ENCODE data around the gene COBL.

COBL gene

DNA sequence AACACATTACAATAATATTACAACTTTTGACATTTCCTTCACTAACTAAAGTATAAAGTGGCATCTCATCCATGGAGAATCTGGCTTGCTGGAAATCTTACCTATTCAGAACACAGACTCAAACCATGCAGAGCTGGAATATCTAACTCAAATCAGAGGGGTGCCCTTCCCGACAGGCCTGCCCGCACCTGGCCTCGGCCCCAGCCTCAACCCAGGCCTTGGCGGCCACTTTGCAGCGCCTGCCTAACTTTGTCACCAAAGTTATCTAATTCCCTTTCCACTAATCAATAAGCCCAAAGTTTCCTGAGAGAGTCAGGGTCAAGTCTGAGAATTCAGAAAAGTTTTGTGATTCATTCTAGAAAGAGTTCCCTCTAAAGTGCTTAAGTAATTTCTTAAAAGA is 212.9 kb downstream of the COBL start:
- no peak overlapping the region for H3K27ac ChIP-seq

DNA sequence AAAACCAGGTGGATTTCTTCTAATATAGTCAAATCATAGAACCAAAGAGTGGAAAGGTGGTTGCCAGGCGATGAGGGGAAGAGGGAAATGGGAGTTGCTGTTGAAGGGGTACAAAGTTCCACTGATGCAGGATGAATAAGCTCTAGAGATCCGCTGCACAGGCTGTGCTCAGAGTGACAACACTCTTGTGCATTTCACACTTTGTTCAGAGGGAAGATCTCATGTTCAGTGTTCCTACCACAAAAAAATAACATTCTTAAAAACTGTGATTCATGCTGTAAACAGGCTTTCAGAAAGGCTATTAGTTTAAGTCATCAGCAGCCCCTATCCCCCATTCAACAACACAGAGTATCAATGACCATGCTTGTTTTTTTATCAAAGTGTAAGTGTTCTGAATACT is 213.8 kb downstream of the COBL start:
- Histone ChIP-seq H3K4me3 (no peak overlapping the region), H3K27ac (no peak overlapping the region)

More for the DNA sequence above, 212.9 kb downstream of the COBL start:
- H3K4me3 ChIP-seq, result no peak overlapping the region

DNA sequence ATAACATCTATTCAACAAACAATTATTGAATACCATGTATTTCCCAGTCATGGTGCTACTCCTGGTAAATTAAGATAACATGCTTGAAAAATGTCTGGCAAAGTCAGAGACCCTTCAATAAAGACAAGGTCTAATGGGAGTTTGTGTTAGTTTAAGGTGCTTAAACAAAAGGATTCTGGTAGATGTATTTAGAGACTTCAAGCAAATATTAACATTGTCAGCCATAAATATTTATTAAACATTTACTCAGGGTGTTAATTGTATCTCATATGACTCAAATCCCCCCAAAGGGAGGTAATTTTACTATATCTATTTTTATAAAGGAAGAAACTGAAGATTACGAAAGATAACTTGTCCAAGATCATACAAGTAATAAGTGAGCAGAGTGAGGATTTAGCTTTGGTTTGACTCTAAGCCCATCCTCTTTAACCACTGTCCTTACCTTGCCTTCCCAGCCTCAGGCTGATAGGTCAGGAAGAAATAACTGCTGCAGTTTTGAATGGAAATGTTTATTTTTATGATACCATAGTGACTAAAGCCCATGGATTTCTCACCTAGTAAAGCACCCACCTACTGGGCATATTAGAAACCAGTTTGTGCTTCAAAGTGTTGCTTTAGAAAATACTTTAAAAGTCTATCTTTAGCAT is 215.4 kb downstream of the COBL start:
- Histone ChIP-seq H3K4me3 (no peak overlapping the region), H3K27ac (peak overlapping the region in 1 of 21 experiments; percentile 39)

DNA sequence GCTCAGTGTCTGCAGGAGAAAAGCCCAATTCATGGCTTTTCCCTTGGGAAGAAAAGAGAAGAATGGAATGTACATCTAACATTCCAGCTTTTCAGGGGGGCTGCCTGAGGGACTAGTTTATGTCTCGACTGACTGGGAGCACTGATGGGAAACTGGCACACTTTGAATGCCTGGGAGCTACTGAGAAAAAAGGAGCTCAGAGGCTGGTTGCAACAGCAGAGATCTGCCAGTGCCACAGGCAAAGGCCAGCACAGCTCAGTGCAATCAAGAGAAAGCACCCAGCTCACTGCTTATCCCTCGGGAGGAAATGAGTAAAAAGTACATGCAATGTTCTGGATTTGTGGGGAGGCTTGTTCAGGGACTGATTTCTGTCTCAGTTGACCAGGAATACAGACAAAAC is 226.2 kb downstream of the COBL start:
- Histone ChIP-seq H3K4me3 (no peak overlapping the region), H3K27ac (no peak overlapping the region)

DNA sequence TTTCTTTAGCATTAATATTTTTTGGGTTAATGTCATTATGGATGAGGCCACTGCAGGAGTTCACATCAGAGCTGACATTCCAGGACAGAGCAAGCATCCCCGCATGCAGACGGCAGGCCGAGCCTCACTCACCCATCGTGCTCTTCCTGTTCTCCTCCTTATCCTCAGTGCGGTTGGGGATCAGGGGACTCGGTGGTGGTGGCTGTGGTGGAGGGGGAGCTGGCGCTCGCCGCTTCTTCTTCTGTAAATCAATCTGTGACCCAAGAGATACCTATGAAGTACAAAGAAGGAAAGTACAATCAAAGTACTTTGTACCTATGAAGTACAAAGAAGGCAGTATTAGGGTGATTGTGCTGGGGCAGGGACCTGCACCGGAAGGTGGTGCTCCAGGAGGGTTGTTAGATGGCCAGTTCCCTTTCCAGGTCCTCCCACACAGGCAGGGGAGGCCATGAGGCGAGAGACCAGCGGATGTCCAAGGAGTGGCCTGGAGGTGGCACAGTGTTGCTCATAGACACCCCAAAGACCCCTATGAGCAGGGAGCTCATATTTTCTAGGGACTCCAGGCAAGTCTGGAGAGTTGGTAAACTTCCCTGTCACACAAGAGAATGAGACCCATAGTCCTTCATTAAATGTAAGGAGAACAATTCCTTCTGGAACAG is 231.4 kb downstream of the COBL start:
- H3K27ac ChIP-seq, result no peak overlapping the region
- no peak overlapping the region for H3K4me3 ChIP-seq

DNA sequence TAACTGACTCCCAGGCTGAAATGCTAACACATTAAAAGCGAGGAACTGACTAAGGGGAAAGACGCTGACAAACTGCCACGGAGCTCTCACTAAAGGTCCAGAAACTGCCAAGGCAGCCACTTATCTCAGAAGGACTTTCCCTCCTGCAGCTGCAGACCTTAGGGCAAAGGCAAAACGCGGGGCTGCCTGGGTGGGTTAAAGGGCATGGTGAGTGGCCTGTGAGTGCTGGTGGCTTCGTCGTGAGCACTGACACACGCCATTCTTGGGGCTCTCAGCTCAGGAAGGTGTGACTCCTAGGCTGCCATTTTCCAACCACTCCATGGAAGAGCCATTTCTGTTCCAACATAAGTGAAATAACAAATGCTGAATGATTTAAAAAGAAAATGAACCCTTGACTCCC is 232.5 kb downstream of the COBL start:
- Histone ChIP-seq H3K27ac (no peak overlapping the region), H3K4me3 (no peak overlapping the region)

DNA sequence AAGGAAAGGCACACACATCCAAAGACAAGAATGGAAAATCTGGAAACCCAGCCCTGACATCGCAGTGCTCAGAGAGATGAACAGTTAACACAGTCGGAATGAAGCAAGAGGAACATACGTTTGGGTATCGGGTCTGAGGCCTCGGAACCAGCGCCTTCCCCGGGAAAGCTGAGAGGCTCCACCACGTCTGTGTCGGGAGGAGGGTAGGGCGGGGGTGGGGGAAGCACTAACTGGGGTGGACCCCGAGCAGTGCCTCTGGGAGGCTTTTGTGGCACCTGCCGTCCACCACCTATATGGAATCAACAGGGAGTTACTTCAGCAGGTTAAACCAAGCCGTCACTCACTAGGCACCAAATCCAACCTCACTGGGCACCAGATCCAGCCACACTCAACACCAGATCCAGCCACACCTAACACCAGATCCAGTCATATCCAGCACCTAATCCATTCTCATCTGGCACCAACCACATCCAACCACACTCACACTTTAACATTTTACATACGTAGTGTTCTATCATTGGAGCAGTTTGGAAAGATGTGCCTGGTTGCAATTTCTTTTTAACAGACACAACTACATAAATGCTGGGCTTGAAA is 233.6 kb downstream of the COBL start:
- Histone ChIP-seq H3K27ac (no peak overlapping the region), H3K4me3 (no peak overlapping the region)

DNA sequence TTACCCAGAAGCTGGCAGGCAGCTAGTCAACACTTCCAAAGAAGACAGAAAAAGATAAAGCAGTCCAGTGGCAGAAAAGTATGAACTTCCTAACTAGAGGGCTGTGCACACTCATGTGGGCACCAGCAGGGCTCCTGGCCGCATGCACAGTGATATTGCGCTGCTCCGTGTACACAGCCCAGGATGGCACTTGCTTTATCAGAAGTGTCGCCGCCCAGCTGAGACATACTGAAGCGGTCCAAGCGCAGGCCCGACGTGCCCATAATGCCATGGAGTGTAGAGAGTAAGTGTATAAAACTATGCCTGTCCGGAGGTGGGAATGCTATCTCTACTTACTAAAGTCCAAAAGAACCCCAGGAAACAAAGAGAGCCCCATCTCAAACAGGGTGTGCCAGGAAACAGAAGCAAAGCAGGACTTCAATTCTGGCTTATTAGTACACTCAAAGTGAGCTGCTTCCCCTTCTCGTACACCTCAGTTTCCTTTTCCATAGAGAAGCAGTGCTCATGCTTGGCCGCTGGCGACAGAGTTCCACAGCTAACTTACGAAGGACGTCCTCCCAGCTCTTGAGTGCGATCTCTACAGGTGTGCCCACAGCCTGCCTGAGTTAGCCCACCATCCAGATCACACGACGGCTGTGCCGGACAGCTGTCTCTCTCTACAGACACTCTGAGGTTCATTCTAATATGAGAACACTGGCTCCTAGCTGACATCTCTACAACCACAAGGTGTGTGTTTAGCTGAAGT is 234.3 kb downstream of the COBL start:
- Histone ChIP-seq H3K27ac (no peak overlapping the region), H3K4me3 (no peak overlapping the region)

DNA sequence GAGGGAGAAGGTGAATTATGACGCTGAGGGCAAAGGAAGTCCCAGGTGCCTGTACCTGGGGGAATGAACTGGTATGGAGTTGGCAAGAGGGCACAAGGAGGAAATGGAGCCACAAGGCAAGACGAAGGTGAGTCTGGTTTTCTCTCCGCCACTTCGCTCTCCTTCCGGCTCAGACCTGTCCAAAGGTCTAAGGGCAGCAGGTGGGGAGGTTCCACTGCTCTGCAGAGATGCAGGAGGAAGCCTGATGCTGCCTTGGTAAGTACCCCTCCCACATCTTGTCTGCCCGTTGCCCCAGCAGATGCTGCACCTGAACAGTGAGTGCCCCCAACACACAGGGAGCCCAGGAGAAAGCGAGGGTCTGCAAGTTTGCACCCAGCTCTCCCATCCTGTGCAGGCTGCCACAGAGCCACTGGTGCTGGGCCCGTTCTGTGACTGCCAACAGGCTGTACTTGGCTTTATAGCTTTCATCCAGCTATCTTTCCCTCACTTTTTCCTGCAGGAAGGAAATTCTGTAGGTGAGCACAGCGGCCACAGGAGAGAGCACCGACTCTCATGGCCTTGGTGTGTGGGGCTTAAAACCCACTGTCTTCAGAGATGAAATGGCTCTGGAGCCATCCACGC is 235.2 kb downstream of the COBL start:
- H3K27ac ChIP-seq, result no peak overlapping the region

DNA sequence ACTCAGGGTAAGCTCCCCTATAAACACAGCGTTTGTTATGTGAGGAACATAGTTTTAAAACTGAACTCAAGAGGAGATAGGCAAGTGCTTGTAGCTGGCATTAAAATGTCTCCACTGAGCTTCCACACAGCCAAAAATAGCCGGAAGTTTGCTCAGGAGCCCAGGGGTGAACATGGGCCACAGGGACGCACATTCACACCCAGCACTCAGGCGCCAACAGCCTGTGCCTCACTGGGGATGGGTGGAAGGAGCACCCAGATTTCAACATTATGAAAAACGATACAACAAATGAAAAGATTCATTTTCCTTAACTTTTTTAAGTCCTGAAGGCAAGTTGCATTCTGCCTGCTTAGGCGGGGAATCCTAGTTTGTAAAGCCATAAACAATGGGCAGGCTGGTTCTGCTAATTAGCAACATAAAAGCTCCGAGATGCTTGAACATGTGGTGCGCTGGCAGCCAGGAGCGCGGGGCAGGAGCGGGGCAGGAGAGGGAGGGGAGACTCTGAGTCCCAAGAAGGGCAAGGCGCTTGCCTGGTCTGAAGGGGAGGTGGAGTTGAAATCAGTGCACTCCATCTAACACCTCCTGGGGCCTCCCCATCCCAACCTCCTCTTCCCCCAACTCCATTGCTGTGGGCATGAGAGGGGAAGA is 235.9 kb downstream of the COBL start:
- H3K4me3 ChIP-seq, result no peak overlapping the region
- peak overlapping the region in 2 of 21 experiments; percentile 27 to 38 for H3K27ac ChIP-seq

More for the DNA sequence above, 235.2 kb downstream of the COBL start:
- no peak overlapping the region for H3K4me3 ChIP-seq

DNA sequence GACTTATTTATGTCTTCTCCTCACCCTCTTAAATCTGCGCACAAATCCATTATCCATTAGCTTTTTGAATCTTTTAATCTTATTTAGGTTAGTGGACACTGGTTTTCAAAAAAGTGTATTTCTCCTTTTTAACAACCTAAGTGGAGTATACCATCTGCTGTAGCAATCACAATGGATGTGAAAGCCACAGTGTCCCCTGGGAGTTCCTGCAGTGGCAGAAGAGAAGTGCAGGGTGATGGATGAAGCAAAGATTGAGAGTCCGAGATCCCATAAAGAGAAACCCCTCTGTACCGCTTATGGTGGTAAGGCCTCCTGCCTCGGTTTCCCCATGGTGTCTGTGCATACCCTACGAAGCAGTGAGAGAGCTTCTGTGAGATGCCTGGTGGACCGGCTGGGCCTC is 236.4 kb downstream of the COBL start:
- H3K4me3 ChIP-seq, result no peak overlapping the region
- peak overlapping the region in 2 of 21 experiments; percentile 27 to 38 for H3K27ac ChIP-seq

DNA sequence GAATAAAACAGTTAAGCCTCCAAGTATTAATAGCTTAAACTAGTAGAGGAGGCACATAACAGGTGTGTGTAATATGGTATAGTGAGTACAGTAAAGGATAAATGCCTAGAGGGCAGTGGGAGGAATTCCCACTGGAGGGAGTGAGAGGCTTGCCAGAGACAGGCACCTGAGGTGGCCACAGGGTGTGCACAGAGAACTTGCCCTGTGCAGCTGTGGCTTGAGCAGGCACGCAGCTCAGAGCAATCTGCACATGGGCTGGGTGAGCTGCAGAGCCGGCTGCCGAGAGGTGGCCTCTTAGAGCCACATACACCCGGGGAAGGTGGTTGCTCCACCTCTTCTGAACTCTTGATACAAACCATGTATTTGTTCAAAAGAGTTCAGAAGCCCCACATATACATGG is 237.1 kb downstream of the COBL start:
- Histone ChIP-seq H3K4me3 (no peak overlapping the region), H3K27ac (no peak overlapping the region)

DNA sequence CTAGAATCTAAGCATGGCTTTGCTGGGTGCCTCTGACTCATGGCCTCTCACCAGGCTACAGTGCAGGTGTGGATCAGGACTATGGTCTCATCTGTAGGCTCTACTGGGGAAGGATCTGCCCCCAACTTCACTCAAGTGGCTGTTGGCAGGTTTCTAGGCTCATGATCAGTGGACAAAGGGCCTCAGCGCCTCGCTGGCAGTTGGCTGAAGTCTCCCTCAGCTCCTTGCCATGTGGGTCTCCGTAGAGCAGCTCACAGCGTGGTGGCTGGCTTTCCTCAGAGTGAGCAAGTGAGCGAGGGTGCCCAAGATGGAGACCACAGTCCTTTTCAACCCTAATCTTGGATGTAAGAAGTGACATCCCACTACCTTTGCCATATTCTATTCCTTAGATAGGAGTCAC is 238.0 kb downstream of the COBL start:
- Histone ChIP-seq H3K4me3 (no peak overlapping the region), H3K27ac (no peak overlapping the region)

DNA sequence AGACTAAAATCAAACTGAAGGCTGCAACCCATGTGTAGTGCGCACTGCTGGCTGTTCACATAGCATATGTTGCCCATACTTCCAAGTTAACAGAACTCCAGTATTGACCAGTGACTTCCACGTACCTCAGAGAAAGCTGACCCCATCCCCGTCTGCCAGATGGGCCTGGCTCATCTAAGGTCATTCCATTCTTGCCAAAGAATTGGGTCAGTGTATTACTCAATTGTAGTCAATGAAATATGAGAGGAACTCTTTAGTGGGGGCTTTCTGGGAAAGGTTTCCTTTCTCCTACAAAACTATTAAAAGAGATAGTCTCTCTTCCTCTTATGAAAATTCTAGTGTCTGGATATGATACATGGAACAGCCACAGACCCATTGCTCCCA is 238.6 kb downstream of the COBL start:
- no peak overlapping the region for H3K4me3 ChIP-seq

DNA sequence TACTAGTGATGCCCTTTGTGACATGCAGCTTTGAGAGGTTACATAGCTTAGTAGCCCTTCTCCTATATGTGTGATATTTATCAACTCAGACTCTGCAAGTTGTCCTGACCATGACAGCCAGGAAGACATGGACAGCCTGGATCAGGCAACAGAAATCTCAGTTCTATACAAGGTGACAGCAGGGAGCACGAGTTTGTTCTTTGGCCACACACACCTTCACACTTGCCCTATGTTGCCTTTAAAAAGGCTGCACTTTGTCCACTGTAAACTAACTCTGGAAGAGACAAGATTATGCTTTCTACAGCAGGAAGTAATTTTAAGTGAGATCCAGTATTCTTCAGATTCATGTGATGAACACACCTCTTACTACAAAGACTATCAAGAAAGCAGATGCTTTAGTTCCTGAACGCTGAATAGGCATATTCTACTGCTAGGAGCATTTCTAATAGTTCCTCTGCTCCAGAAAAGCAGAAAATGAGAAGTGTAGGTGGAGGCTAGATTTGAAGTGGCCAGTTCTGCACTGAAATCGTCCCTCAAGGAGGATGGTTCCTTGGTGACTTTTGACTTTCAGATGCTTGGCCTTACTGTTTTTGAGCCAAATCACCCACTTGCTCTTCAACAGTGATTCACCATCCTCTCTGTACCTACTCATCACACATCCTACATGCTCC is 239.2 kb downstream of the COBL start:
- Histone ChIP-seq H3K4me3 (no peak overlapping the region), H3K27ac (no peak overlapping the region)

More for the DNA sequence above, 238.6 kb downstream of the COBL start:
- no peak overlapping the region for H3K27ac ChIP-seq

DNA sequence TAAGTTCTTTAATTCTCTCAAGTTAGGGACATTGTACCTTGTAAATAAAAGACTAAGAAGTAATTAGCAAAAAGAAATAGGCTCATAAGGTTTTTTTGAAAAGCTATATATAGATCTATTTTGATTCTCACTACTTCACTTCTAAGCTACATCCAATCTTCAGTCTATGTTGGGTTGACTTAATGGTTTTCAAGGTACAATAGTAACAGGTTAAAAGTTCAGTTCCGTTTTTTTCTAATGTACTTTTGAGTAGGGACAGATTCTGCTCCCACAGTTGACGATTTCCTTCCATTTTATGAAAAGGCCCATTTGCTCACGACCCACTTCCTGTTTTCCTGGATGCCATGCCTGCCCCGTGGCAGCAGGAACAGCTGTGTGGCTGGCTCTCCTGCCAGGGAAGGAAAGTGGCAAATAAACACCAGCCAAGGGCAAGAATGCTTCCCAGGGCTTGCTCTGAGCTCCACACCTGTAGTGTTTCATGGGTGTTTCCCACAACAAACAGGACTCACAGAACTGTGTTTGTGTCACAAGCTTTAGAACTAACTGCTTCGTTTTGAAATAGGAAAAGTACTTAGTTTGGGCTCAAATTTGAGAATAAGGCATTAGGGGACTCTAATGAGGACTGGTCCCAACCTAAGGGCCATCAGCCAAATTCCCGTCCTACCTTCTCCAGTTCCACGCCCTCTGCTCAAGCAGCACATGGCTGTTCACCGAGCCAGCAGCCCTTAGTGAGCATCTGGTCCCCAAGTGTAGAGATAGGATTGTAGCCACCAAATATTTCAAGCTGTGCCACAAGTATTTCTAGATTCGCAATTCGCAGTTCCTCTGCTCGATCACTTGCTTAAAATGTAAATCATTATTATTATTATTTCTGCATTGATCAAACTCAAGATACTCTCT is 240.7 kb downstream of the COBL start:
- no peak overlapping the region for H3K27ac ChIP-seq
- H3K4me3 ChIP-seq, result no peak overlapping the region

DNA sequence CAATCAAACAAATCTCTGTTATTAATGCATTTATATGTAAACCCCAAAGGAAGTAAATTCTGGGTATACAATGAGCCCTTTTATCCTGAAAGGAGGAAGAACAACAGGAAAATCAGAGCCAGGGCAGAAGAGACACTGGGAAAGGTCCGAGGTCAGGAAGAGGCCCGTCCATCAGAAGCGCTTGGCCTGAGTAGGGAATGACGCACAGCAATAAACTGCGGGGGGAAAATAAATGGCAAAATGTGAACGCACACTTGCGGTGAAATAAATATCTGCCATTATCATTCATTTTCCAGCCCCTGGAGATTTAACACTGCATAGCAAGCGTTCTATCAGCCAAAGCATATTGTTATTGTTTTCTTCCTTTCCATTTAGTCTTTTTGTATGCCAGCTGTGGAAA is 243.4 kb downstream of the COBL start:
- Histone ChIP-seq H3K27ac (no peak overlapping the region), H3K4me3 (no peak overlapping the region)

DNA sequence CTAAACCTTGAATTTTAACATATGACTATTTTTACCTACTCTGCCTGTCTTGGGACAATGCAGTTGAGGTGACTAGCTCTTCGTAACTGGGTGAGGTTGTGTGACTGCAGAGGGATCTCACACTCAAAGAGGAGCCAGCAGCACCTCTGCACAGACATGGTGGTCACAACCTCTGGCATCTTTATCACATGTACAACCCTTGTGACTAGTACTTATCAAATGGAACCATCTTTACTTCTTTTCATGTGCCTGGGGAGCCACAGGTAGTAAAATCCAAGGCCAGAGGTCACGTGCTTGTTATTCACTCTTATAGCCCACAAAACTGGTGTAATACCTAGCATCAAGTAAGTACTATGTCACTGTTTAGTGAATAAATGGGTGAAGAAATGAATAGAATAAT is 244.3 kb downstream of the COBL start:
- Histone ChIP-seq H3K4me3 (no peak overlapping the region), H3K27ac (no peak overlapping the region)

Data from skin epidermis (tissue), 12 donors.